ENCODE data around the gene IL19. TPM values are rescaled to one million over a fixed set of nuclear protein-coding genes. Genes with fewer than 3 reads are reported as not detected.

IL19 gene
- total RNA-seq, 4 donors from 2014 or later = not detected

DNA sequence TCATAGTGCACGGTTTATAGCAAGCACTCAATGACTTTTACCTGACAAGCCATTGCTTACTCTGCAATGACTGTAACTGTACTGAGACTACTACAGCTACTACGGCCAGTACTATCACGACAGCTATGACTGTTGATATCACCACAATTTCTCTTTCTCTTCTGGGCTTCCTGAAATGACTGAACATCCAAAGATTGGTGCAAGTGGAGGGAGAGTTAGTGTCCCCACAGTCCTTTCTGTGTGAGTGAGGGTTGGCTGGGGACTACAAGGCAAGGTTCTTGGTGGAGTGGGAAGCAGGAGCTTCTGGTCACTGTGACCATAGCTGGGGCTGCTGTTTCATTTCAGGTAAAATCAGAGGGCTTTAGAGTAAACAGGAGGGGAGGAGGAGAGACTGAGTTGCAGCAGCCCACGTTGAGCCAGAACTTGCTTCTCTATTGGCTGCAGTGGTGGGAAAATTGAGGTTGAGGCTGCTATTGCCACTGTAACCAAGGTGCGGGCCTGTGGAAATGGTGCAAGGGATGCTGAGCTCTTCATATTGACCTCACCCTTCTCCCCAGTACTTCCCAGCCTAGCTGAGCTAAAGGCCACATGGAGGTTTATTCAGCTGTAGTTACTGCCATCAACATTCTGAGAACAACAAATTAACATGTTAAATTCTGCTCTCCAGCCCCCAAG is 15.8 kb downstream of the IL19 start:
- intact Hi-C loops (cut with DNase I; ENCODE audit: low total_unique reads) = no loop called here
- no peak for DNase-seq
- no peaks in the 10 kb centered on the region for H3K4me1 ChIP-seq
- H3K9me3 ChIP-seq = no peaks in the 10 kb centered on the region
- no peak overlapping the region for H3K4me3 ChIP-seq
- TF ChIP-seq POLR2A (IDR thresholded peaks at IDR 0.05) = no peak
- TF ChIP-seq, protein P1, sequence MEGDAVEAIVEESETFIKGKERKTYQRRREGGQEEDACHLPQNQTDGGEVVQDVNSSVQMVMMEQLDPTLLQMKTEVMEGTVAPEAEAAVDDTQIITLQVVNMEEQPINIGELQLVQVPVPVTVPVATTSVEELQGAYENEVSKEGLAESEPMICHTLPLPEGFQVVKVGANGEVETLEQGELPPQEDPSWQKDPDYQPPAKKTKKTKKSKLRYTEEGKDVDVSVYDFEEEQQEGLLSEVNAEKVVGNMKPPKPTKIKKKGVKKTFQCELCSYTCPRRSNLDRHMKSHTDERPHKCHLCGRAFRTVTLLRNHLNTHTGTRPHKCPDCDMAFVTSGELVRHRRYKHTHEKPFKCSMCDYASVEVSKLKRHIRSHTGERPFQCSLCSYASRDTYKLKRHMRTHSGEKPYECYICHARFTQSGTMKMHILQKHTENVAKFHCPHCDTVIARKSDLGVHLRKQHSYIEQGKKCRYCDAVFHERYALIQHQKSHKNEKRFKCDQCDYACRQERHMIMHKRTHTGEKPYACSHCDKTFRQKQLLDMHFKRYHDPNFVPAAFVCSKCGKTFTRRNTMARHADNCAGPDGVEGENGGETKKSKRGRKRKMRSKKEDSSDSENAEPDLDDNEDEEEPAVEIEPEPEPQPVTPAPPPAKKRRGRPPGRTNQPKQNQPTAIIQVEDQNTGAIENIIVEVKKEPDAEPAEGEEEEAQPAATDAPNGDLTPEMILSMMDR (IDR thresholded peaks at IDR 0.05 in 4 of 5, conservative IDR thresholded peaks at IDR 0.05 in 1 of 5) = no peak
- no peaks in the 10 kb centered on the region for H3K36me3 ChIP-seq
- ATAC-seq = no peak
- no peak overlapping the region for H3K27ac ChIP-seq
- in situ Hi-C loops (cut with MboI; ENCODE audit: low sequenced_read_pairs in 4 of 4) = no loop called here
- no peaks in the 10 kb centered on the region for H3K27me3 ChIP-seq

DNA sequence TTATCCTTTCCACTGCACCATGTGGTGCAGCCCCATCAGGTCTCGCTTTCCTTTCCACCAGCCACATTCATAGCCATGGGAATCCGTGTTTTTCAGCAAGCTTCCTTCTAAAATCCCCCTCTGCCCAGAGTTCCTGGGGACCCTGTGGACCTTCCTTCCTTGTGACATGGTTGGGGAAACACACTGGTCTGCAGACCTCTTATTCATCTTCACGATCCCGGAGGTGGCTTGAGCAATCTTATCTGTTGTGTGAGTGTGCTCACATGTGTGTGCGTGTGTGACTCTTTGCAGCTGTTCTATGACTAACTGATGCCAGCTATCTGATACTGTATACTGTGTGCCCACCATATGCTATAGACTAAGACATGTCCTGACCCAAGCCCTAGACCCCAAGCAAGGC is 17.3 kb downstream of the IL19 start:
- no peaks in the 10 kb centered on the region for H3K4me1 ChIP-seq
- no peak for TF ChIP-seq POLR2A (IDR thresholded peaks at IDR 0.05)
- TF ChIP-seq, protein P1 (IDR thresholded peaks at IDR 0.05 in 4 of 5, conservative IDR thresholded peaks at IDR 0.05 in 1 of 5) = no peak
- no peaks in the 10 kb centered on the region for H3K36me3 ChIP-seq
- in situ Hi-C loops (cut with MboI; ENCODE audit: low sequenced_read_pairs in 4 of 4) = no loop called here
- H3K27me3 ChIP-seq = no peaks in the 10 kb centered on the region
- H3K27ac ChIP-seq = no peak overlapping the region
- DNase-seq (no peak), ATAC-seq (no peak)
- no peaks in the 10 kb centered on the region for H3K9me3 ChIP-seq
- intact Hi-C loops (cut with DNase I; ENCODE audit: low total_unique reads) = no loop called here
- H3K4me3 ChIP-seq = no peak overlapping the region

DNA sequence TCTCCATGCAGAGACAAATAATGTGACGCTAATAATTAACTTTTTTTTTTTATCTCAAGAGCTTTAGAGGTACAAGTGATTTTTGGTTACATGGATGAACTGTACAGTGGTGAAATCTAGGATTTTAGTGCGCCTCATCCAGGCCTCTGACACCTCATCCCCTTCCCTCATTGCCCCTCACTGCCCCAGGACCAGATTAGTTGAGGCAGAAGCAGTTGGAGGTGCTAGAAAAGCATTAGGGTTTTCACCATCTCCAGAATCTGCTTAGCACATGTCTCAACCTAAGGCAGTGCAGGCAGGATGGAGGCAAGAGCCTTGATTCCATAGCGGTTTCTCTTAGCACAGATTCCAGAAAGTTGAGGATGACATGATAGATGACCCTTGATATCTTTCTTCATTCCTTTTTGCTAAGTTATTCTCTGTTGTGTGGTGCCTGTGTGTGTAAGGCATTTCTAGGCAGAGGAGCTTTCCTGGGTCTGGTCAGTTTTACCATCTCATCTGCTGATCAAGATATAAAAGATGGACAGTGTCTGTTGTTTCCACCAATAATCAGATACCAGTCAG is 18.0 kb downstream of the IL19 start:
- TF ChIP-seq, protein P1 (IDR thresholded peaks at IDR 0.05 in 4 of 5, conservative IDR thresholded peaks at IDR 0.05 in 1 of 5) = no peak
- TF ChIP-seq POLR2A (IDR thresholded peaks at IDR 0.05) = no peak
- ATAC-seq (no peak), DNase-seq (no peak)
- Histone ChIP-seq H3K36me3 (no peaks in the 10 kb centered on the region), H3K4me3 (no peak overlapping the region), H3K27me3 (no peaks in the 10 kb centered on the region), H3K27ac (no peak overlapping the region), H3K4me1 (no peaks in the 10 kb centered on the region), H3K9me3 (no peaks in the 10 kb centered on the region)
- intact Hi-C loops (cut with DNase I; ENCODE audit: low total_unique reads) (no loop called here), in situ Hi-C loops (cut with MboI; ENCODE audit: low sequenced_read_pairs in 4 of 4) (no loop called here)

DNA sequence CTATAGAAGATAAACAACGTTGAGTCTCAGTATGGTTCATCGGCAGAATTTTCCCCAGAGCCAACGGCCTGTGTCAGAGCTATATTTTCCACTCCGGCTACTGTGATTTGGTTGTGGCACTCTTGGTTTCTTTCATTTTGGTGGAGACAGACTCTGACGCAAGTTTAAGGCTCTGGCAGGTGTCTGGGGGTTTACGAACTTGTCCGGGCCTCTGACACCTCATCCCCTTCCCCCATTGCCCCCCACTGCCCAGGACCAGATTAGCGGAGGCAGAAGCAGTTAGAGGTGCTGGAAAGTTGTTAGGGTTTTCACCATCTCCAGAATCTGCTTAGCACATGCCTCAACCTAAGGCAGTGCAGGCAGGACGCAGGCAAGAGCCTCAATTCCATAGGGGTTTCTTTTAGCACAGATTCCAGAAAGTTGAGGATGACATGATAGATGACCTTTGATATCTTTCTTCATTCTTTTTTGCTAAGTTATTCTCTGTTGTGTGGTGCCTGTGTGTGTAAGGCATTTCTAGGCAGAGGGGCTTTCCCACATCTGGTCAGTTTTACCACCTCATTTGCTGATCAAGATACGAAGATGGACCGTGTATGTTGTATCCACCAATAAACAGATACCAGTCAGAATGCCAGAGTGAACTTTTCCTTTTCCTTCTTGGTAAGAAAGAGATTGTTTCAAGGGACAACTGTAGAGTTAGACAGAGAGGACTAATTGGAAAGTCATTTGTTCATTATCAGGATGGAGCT is 20.1 kb downstream of the IL19 start:
- intact Hi-C loops (cut with DNase I; ENCODE audit: low total_unique reads) (no loop called here), in situ Hi-C loops (cut with MboI; ENCODE audit: low sequenced_read_pairs in 4 of 4) (no loop called here)
- Histone ChIP-seq H3K27me3 (no peaks in the 10 kb centered on the region), H3K4me1 (no peaks in the 10 kb centered on the region), H3K36me3 (no peaks in the 10 kb centered on the region), H3K27ac (no peak overlapping the region), H3K9me3 (no peaks in the 10 kb centered on the region), H3K4me3 (no peak overlapping the region)
- ATAC-seq (no peak), DNase-seq (no peak)
- TF ChIP-seq, protein P1 (IDR thresholded peaks at IDR 0.05 in 4 of 5, conservative IDR thresholded peaks at IDR 0.05 in 1 of 5) = no peak
- no peak for TF ChIP-seq POLR2A (IDR thresholded peaks at IDR 0.05)
